ENCODE data around the gene SLC2A9. TPM values are rescaled to one million over a fixed set of nuclear protein-coding genes. Genes with fewer than 3 reads are reported as not detected.

SLC2A9 gene
- total RNA-seq, 2 experiments from 2014 or later, result 0.54 TPM

GRCh38 chr4:9781343-9782135 lies 239.8 kb downstream of the SLC2A9 start, which contains the start of gene DRD5:
Gene DRD5 (plus strand): TSS chr4:9781634. CDS start chr4:9782030, 396 bp downstream.
- POLR2A ChIA-PET, result no interaction called here
- no peaks in the 10 kb centered on the region for H3K36me3 Mint-ChIP-seq (ENCODE audit: low read depth)
- TF ChIP-seq CTCF (IDR thresholded peaks at IDR 0.05), result no peak
- H3K27ac Mint-ChIP-seq, result no peak within 1 kb of the TSS
- H3K4me1 Mint-ChIP-seq (ENCODE audit: low read depth), result no peaks in the 10 kb centered on the region
- intact Hi-C loops (cut with micrococcal nuclease), result no loop called here
- CTCF ChIA-PET, result no interaction called here
- ATAC-seq, result no peak
- DNase-seq, result no peak
- no peak within 1 kb of the TSS for H3K4me3 Mint-ChIP-seq
- H3K27me3 Mint-ChIP-seq, result peaks cover 50% of the 10 kb centered on the region
- H3K9me3 Mint-ChIP-seq, result no peaks in the 10 kb centered on the region

Other genes starting within 250 kb of the SLC2A9 start
- gene DRD5, start 239.9 kb downstream of the SLC2A9 start, total RNA-seq, result not detected
- gene WDR1, start 95.3 kb upstream of the SLC2A9 start, total RNA-seq, result 100 to 1,000 TPM; 390 to 393 TPM

Data from activated CD8-positive, alpha-beta T cell treated with anti-CD3 and anti-CD28 coated beads for 36 hours (primary cell).